Measurements from ENCODE around the gene RNF223.

Gene RNF223

DNA sequence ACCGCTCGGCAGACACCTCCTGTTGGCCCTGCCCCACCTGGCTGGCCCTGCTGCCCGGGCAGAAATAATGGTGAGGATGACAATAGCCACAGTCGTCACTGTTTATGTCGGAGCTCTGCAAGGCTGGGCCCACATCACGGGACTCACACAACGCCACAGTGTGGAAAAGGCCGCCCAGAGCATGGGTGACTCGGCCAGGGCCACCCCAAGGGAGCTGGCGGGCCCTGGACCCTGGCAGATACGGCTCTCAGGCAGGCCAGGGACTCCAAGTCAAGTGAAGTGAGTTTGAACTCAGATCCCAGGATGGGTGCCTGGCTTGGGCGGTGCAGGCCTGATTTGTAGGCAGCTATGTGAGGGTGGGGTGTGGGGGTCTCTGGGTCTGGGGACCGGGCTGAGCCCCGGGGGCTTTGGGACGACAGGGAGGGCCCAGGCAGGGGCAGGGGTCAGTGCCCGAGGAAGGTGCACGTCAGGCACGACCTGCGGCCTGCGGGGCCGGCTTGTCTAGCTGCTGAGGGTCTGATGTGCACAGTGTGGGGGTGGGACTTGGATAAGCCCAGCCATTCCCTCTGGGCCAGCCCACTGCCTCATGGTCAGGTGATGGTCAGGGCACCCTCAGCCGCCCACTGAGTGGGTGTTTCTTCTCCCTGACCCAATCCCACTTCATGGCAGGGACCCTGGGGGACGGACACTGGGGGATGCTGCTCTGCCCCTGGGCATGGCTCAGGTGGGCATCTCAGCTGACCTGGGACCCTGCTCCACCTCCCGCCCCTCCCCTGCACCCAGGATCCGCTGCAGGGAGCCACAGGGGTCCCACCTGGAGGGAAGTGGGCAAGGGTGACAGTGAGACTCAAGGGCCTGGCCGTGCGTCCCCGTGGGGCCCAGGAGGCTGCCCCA lies 1.0 kb downstream of the RNF223 start:
- Histone ChIP-seq H3K9me3 (replicated peaks; ENCODE audit: low read length) (no peaks in the 10 kb centered on the region), H3K36me3 (ENCODE audit: insufficient read depth, low read length) (no peaks in the 10 kb centered on the region), H3K4me2 (ENCODE audit: low read length) (no peak overlapping the region), H3K4me3 (ENCODE audit: low read length) (no peak overlapping the region), H3K4me1 (ENCODE audit: control insufficient read depth, insufficient read depth, low read length) (no peaks in the 10 kb centered on the region), H3K9ac (ENCODE audit: low read depth, low read length) (no peak overlapping the region), H3K27me3 (ENCODE audit: control insufficient read depth, insufficient read depth, low read length) (peaks cover 17% of the 10 kb centered on the region)

DNA sequence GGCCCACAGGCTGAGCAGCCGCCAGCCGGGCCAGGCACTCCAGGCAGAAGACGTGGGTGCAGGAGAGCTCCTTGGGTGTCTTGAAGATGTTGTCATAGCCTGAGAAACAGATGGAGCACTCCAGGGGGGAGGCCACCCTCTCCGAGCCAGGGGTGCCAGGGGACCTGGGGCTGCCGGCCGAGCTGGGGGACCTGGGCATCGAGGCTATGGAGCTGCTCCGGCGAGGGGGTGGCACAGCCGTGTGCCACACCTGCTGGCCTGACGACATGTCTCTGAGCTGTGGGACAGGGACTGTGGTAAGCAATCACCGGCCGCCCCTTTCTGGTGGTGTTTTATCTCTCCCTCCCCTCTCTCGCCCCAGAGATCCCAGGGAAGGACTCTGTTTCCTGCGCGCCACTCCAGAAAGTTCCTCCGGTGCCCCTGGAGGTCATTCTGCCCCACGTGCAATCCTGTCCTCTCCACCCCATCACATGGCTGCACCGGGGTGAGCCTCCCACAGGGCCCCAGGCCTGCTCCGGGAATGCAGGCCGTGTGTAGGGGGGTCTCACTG lies 1.7 kb downstream of the RNF223 start:
- Histone ChIP-seq H3K4me2 (ENCODE audit: low read length) (no peak overlapping the region), H3K27me3 (ENCODE audit: control insufficient read depth, insufficient read depth, low read length) (peaks cover 17% of the 10 kb centered on the region), H3K36me3 (ENCODE audit: insufficient read depth, low read length) (no peaks in the 10 kb centered on the region), H3K4me1 (ENCODE audit: control insufficient read depth, insufficient read depth, low read length) (no peaks in the 10 kb centered on the region), H3K4me3 (ENCODE audit: low read length) (no peak overlapping the region), H3K9ac (ENCODE audit: low read depth, low read length) (no peak overlapping the region), H3K9me3 (replicated peaks; ENCODE audit: low read length) (no peaks in the 10 kb centered on the region)

DNA sequence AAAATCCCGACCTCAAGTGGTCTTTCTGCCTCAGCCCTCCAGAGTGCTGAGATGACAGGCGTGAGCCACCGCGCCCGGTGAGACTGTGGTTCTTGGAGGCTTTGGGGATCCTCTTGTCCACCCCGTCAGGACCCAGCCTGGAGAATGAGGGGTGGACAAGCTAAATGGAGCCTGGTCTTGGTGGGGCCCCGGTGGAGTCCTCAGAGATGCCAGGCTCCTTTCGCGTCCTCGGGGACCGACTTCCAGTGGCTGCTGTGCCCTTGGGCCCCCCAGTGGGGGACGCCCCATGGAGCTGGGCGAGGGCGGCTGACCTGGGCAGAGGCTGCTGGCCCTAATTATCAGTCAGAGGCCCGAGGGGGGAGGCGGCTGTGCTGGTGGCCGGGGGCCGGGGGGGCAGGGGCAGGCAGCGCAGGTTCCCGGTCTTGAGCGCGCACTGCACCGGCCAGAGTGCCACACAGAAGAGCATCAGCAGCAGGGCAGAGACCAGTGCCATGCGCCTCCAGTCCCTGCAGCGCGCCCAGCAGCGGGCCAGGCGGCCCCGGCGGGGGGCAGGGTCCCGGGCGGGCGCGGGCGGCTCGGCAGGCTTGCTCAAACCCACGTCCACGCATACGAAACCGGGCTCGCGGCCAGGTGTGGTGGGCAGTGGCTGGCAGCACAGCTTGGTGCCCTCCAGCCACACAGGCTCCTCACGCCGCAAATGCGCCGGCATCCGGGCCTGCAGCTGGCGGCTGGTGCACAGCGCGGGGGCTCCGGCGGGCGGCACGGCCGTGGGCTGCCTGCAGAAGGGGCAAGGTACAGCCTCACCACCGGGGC lies 2.4 kb downstream of the RNF223 start:
- no peaks in the 10 kb centered on the region for H3K4me1 ChIP-seq (ENCODE audit: control insufficient read depth, insufficient read depth, low read length)
- H3K9me3 ChIP-seq (replicated peaks; ENCODE audit: low read length) = no peaks in the 10 kb centered on the region
- no peak overlapping the region for H3K4me3 ChIP-seq (ENCODE audit: low read length)
- peaks cover 17% of the 10 kb centered on the region for H3K27me3 ChIP-seq (ENCODE audit: control insufficient read depth, insufficient read depth, low read length)
- no peak overlapping the region for H3K4me2 ChIP-seq (ENCODE audit: low read length)
- no peak overlapping the region for H3K9ac ChIP-seq (ENCODE audit: low read depth, low read length)
- H3K36me3 ChIP-seq (ENCODE audit: insufficient read depth, low read length) = no peaks in the 10 kb centered on the region

DNA sequence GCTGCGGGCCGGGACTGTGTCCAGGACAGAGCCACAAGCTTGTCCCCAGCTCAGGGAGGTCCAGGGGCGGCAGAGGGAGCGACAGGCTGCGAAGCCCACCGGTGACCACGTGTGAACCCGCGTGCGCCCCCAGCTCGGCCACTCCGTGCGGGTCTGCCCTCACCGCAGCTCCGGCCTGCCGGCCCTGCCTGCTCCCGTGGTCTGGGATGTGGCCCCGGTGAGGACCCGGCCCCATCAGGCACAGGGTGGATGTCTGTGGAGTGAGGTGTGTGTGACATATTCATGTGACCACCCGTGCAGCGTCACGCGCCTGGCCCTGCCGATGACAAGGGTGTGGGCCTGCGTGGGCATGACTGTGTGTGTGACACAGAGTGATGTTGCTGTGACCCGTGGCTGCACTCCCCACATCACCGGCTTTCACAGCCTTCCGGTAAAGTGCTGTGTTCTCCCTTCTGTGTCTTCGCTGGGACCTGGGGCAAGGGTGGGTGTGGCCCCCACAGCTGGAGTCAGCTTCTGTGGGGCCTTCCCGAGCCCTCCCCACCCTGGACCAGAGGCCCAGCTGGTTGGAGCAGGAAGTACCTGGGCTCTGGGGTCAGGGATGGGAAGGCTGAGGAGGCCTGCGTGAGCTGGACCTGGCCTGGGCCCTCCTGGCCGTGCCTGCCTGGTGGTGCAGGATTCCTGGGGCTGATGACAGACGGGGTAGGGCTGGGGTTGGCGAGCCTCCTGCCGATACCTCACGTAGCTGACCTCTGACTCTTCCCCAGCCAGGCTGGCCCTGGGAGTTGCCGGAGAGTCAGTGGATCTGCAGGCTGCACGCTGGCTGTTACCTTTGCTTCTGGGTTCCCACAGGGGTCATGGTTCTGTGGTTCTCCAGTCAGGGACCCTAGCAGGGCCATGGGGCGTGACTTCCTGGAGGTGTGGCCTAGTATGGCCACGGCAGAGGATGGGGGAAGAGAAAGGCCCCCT lies 4.1 kb downstream of the RNF223 start:
- Histone ChIP-seq H3K4me3 (ENCODE audit: low read length) (no peak overlapping the region), H3K36me3 (ENCODE audit: insufficient read depth, low read length) (no peaks in the 10 kb centered on the region), H3K27me3 (ENCODE audit: control insufficient read depth, insufficient read depth, low read length) (peaks cover 14% of the 10 kb centered on the region), H3K9me3 (replicated peaks; ENCODE audit: low read length) (no peaks in the 10 kb centered on the region), H3K4me2 (ENCODE audit: low read length) (peak overlapping the region; percentile 98), H3K9ac (ENCODE audit: low read depth, low read length) (no peak overlapping the region), H3K4me1 (ENCODE audit: control insufficient read depth, insufficient read depth, low read length) (no peaks in the 10 kb centered on the region)

DNA sequence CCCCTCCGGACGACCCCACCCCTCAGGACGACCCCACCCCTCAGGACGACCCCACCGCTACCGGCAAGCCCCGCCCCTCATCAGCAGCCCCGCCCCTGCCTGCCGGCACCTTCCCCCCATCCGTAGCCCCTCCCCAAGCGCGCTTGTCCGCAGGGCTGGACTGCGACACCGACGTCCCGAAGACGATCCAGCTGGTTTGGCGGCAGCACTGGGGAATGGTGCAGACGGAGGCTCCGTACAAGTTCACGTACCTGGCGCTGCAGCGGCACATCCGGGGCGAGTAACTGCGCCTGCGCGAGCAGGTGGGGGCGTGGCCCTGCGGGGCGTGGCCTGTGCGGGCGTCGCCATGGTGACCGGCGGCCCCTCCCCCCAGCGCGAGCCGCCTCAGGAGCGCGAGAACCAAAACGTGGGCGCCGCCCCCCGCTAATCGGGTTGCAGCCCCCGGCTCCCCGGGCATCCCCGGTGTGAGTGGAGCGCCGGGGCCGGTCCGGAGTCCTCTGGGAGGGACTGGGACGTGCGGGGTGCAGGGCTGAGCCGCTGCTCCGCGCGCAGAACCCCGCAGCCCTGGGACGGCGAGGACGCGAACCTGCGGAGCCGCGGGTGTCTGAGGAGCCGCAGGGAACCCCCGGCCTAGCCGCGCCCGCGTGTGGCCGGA lies 4.9 kb downstream of the RNF223 start:
- Histone ChIP-seq H3K9ac (ENCODE audit: low read depth, low read length) (no peak overlapping the region), H3K4me2 (ENCODE audit: low read length) (peak overlapping the region; percentile 98), H3K4me1 (ENCODE audit: control insufficient read depth, insufficient read depth, low read length) (peaks cover 3% of the 10 kb centered on the region), H3K27me3 (ENCODE audit: control insufficient read depth, insufficient read depth, low read length) (peaks cover 8% of the 10 kb centered on the region), H3K4me3 (ENCODE audit: low read length) (peak overlapping the region; percentile 79), H3K36me3 (ENCODE audit: insufficient read depth, low read length) (no peaks in the 10 kb centered on the region), H3K9me3 (replicated peaks; ENCODE audit: low read length) (no peaks in the 10 kb centered on the region)

DNA sequence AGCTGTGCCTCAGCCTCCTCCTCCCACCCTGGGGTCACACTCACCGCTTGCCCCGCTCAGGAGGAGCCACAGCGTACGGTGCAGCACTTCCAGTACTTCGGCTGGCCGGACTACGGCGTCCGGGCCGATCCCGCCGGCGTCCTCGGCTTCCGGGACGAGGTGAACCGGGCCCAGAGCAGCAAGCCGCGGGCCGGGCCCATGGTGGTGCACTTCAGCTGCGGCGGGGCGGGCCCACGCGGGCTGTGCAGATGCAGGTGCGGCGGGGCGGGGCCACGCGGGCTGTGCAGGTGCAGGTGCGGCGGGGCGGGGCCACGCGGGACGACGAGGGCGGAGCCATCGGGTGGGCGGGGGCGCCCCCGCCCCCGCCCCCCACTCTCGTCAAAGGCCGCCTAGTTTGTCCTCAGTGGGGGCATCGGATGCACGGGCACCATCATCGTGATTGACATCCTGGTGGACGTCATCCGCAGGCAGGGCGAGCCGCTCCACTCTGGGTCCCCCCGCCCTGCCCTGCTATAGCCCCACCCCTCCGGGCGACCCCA lies 5.5 kb downstream of the RNF223 start:
- peak overlapping the region; percentile 47 for H3K4me2 ChIP-seq (ENCODE audit: low read length)
- no peak overlapping the region for H3K9ac ChIP-seq (ENCODE audit: low read depth, low read length)
- no peak overlapping the region for H3K4me3 ChIP-seq (ENCODE audit: low read length)
- H3K36me3 ChIP-seq (ENCODE audit: insufficient read depth, low read length) = no peaks in the 10 kb centered on the region
- H3K27me3 ChIP-seq (ENCODE audit: control insufficient read depth, insufficient read depth, low read length) = peaks cover 8% of the 10 kb centered on the region
- peaks cover 9% of the 10 kb centered on the region for H3K4me1 ChIP-seq (ENCODE audit: control insufficient read depth, insufficient read depth, low read length)
- H3K9me3 ChIP-seq (replicated peaks; ENCODE audit: low read length) = no peaks in the 10 kb centered on the region

DNA sequence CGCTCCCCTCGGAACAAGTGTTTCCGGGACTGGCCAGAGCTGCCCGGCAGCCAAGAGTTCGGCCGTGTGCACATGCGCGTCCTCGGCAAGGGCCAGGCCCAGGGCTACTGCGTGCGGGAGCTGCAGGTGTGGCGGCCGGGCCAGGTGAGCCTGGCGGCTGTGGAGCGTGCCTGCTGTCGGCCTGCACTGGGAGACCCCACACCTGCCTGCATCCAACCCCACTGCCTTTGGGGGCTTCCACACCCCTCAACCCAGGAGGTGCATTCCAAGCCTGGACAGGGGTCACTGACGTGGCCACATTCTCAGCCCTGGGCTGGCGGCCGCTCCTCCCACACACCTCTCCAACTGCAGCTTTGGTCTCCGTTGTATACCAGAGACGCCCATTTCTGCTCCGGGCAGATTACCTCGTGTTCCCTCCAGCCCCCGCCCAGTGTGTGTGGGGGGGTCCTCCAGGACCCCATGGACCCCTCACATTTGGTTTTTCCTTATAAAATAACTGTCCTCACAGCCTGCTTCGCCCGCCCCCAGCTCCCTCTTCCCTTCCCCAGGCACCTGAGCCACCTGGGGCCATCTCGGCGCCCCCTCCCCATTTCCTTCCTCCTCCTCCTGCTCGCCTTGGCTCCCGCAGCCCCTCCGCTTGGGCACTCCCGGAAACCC lies 6.1 kb downstream of the RNF223 start:
- H3K27me3 ChIP-seq (ENCODE audit: control insufficient read depth, insufficient read depth, low read length) = peaks cover 11% of the 10 kb centered on the region

DNA sequence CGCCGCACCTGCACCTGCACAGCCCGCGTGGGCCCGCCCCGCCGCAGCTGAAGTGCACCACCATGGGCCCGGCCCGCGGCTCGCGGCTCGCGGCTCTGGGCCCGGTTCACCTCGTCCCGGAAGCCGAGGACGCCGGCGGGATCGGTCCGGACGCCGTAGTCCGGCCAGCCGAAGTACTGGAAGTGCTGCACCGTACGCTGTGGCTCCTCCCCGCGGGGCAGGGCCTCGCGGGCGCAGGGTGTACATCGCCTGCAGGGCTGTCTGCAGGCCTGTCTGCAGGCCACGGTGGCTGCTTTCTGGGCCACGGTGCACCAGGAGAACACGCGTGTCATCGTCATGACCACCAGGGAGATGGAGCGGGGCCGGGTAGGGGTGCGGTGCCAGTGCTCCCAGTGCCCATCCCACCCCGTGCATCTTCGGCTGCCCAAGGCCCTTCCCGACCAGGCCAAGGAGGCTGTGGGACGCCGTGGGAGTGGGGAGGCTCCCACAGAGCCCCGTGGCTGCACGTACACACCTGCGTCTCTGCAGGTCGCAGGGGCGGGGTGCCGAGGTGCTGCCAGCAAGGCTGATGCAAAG lies 6.7 kb downstream of the RNF223 start:
- no peak overlapping the region for H3K4me2 ChIP-seq (ENCODE audit: low read length)
- no peak overlapping the region for H3K9ac ChIP-seq (ENCODE audit: low read depth, low read length)
- H3K27me3 ChIP-seq (ENCODE audit: control insufficient read depth, insufficient read depth, low read length) = peaks cover 13% of the 10 kb centered on the region
- no peak overlapping the region for H3K4me3 ChIP-seq (ENCODE audit: low read length)
- H3K9me3 ChIP-seq (replicated peaks; ENCODE audit: low read length) = no peaks in the 10 kb centered on the region
- H3K36me3 ChIP-seq (ENCODE audit: insufficient read depth, low read length) = no peaks in the 10 kb centered on the region
- H3K4me1 ChIP-seq (ENCODE audit: control insufficient read depth, insufficient read depth, low read length) = peaks cover 10% of the 10 kb centered on the region

More for the DNA sequence above, 6.1 kb downstream of the RNF223 start:
- Histone ChIP-seq H3K9me3 (replicated peaks; ENCODE audit: low read length) (no peaks in the 10 kb centered on the region), H3K4me1 (ENCODE audit: control insufficient read depth, insufficient read depth, low read length) (peaks cover 10% of the 10 kb centered on the region), H3K4me3 (ENCODE audit: low read length) (no peak overlapping the region), H3K9ac (ENCODE audit: low read depth, low read length) (no peak overlapping the region), H3K36me3 (ENCODE audit: insufficient read depth, low read length) (no peaks in the 10 kb centered on the region), H3K4me2 (ENCODE audit: low read length) (no peak overlapping the region)

DNA sequence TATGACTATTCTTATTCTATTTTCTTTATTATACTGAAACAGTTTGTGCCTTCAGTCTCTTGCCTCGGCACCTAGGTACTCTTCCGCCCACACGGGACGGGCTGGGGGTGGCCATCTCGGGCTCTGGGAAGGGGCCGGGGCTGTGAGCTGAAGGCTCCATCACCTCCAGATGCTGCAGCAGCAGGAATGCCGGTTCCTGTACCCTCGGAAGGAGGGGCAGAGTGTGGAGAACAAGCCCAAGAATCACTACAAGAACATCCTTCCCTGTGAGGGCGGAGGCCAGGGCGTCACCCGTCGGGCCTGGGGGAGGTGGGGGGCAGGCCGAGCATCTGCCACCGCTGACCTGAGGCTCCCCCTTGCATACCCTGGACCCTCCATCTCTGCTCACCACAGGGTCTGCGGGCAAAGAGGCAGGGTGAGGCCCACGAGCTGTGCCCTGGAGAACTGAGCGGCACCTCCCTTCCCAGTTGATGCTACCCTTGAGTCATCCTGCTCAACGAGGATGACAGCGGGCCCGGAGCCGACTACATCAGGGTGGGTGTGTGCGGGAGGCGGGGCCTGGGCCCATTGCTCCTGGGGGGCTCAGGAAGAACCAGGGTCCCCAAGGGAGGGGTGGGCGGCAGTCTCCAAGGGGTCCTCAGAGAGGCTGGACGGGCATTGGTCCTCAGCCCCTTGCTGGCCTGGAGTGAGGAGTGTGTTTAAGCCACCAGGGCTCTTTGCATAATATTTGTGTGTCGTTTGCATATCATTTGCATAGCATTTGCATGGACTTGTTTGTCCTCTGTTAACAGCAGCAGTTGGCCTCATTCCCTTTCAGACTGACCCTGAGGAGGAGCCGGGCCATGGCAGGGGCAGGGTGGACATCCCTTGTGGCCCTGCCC lies 7.5 kb downstream of the RNF223 start:
- Histone ChIP-seq H3K4me3 (ENCODE audit: low read length) (no peak overlapping the region), H3K4me1 (ENCODE audit: control insufficient read depth, insufficient read depth, low read length) (peaks cover 10% of the 10 kb centered on the region), H3K9me3 (replicated peaks; ENCODE audit: low read length) (no peaks in the 10 kb centered on the region), H3K9ac (ENCODE audit: low read depth, low read length) (no peak overlapping the region), H3K4me2 (ENCODE audit: low read length) (no peak overlapping the region), H3K27me3 (ENCODE audit: control insufficient read depth, insufficient read depth, low read length) (peaks cover 11% of the 10 kb centered on the region), H3K36me3 (ENCODE audit: insufficient read depth, low read length) (no peaks in the 10 kb centered on the region)
